LNCaP clone FGC (cell line): Measurements from ENCODE around the gene VWA1.

Experiments used
- DNase-seq: peaks from one replicate; pipeline ENCODE4 v3.0.0-alpha.2; 2011; ENCODE audit warnings: low read depth
- H3K4me3 ChIP-seq: 2 replicates; pipeline ENCODE4 v1.5.1; 2011; ENCODE audit warnings: mild to moderate bottlenecking, low read depth, low read length, control low read depth
- TF ChIP-seq, protein P1 (sequence below): IDR thresholded peaks from 2 replicates; pipeline ENCODE4 v1.5.1; 2012; ENCODE audit warnings: mild to moderate bottlenecking; ENCODE audit not compliant: control insufficient read depth, insufficient read depth; ENCODE audit errors: extremely low read depth

VWA1 gene

GRCh38 chr1:1393014-1393413, 42.5 kb upstream of the VWA1 start:
- no peak for DNase-seq
- H3K4me3 ChIP-seq, result no peak overlapping the region
- TF ChIP-seq, protein P1, sequence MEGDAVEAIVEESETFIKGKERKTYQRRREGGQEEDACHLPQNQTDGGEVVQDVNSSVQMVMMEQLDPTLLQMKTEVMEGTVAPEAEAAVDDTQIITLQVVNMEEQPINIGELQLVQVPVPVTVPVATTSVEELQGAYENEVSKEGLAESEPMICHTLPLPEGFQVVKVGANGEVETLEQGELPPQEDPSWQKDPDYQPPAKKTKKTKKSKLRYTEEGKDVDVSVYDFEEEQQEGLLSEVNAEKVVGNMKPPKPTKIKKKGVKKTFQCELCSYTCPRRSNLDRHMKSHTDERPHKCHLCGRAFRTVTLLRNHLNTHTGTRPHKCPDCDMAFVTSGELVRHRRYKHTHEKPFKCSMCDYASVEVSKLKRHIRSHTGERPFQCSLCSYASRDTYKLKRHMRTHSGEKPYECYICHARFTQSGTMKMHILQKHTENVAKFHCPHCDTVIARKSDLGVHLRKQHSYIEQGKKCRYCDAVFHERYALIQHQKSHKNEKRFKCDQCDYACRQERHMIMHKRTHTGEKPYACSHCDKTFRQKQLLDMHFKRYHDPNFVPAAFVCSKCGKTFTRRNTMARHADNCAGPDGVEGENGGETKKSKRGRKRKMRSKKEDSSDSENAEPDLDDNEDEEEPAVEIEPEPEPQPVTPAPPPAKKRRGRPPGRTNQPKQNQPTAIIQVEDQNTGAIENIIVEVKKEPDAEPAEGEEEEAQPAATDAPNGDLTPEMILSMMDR, result no peak

DNA sequence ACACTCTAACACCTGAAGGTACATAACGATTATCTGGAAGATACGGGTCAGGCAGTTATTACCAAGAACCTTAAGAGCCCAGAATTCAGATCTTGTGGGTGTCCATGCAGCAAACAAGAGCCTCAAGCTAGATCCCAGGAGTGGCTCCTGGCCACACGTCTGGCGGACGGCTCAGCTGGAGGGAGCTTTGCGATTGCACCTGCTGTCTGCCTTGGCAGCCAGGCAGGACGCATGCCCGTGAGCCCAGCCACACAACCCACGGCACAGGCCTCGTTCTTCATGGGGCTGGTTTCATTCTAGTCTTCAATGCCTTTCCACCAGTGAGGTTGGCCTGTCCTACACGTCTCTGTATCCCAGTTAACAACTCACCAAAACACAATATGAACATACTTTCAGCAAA, 42.1 kb upstream of the VWA1 start:
- TF ChIP-seq, protein P1, result no peak
- H3K4me3 ChIP-seq, result no peak overlapping the region
- DNase-seq, result no peak

GRCh38 chr1:1394116-1394515, 41.4 kb upstream of the VWA1 start:
- no peak for DNase-seq
- TF ChIP-seq, protein P1, result no peak
- no peak overlapping the region for H3K4me3 ChIP-seq

GRCh38 chr1:1395166-1395565, 40.3 kb upstream of the VWA1 start:
- TF ChIP-seq, protein P1, result no peak
- H3K4me3 ChIP-seq, result no peak overlapping the region
- no peak for DNase-seq

DNA sequence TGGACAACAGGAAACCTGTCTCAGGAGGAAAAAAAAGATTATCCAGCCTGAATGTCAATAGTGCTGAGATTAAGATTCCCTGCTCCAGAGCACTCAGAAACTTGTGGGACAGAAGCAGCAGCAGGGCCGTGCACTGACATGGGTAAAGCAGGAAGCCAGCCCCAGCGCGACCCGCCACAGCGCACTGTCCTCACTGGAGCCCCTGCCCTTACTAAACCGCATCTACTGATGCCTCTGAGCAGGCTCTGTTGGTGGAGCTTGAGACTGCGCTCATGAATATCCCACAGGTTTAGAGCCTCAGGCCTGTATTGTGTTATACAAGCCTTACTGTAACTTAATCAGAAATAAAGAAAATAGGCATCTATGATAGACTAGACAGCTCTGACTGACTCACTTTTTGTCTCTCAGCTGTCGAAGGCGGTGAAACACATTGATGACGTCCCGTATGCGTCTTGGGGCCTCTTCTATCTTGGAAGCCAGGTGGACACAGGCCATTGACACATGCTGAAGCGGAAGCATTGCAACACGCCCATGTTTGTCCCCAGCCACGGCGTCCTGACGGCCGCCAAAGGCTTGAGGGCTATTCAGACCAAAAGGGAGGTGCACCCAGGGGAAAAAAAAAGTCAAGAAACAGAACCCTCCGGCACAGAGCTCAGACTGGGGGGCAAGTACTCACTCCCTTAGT, 37.5 kb upstream of the VWA1 start:
- TF ChIP-seq, protein P1, result no peak
- DNase-seq, result no peak

GRCh38 chr1:1398677-1399186, 36.8 kb upstream of the VWA1 start:
- no peak for DNase-seq
- TF ChIP-seq, protein P1, result no peak

More for the DNA sequence above, 37.5 kb upstream of the VWA1 start:
- H3K4me3 ChIP-seq, result peak overlapping the region; percentile 99

More at GRCh38 chr1:1398677-1399186, 36.8 kb upstream of the VWA1 start:
- peak overlapping the region; percentile 99 for H3K4me3 ChIP-seq
